Stomach smooth muscle (tissue), 2 donors: ENCODE results near the gene IL18BP.

Experiments used
- H3K27ac ChIP-seq: one replicate; pipeline ENCODE4 v1.7.0; 2013; ENCODE audit warnings: mild to moderate bottlenecking, low read length, inconsistent platforms
- H3K27me3 ChIP-seq, 2 donors: one replicate each; pipeline ENCODE4 v1.7.0; 2013; ENCODE audit warnings: low read length in 2 of 2; ENCODE audit not compliant: insufficient read depth in 2 of 2, control insufficient read depth in 1 of 2
- H3K36me3 ChIP-seq, 2 donors: one replicate each; pipeline ENCODE4 v1.7.0; 2013; ENCODE audit warnings: low read length in 2 of 2; ENCODE audit not compliant: control insufficient read depth in 2 of 2, insufficient read depth in 2 of 2
- H3K4me1 ChIP-seq: one replicate; pipeline ENCODE4 v1.7.0; 2013; ENCODE audit warnings: low read length; ENCODE audit not compliant: control insufficient read depth, insufficient read depth
- H3K4me3 ChIP-seq, 2 donors: one replicate each; pipeline ENCODE4 v1.7.0; 2013; ENCODE audit warnings: low read length in 2 of 2
- H3K9ac ChIP-seq, 2 donors: one replicate each; pipeline ENCODE4 v1.7.0; 2013; ENCODE audit warnings: low read length in 2 of 2, mild to moderate bottlenecking in 1 of 2
- H3K9me3 ChIP-seq, 2 donors: one replicate each; pipeline ENCODE4 v1.7.0; 2013; ENCODE audit warnings: low read length in 2 of 2; ENCODE audit not compliant: control insufficient read depth in 2 of 2
- donor health status: healthy.
- donor health status: Pancreatic carcinoma.

Gene IL18BP

GRCh38 chr11:71996517-71996916, 2.2 kb upstream of the IL18BP start:
- H3K27ac ChIP-seq = no peak overlapping the region
- no peaks in the 10 kb centered on the region for H3K27me3 ChIP-seq
- H3K9ac ChIP-seq = no peak overlapping the region
- H3K9me3 ChIP-seq = no peaks in the 10 kb centered on the region
- H3K4me1 ChIP-seq = peaks cover 23% of the 10 kb centered on the region
- no peak overlapping the region for H3K4me3 ChIP-seq
- peaks cover under 1 to 4% of the 10 kb centered on the region in 2 donors for H3K36me3 ChIP-seq

GRCh38 chr11:71996946-71997345, 1.8 kb upstream of the IL18BP start:
- no peaks in the 10 kb centered on the region for H3K9me3 ChIP-seq
- peaks cover 23% of the 10 kb centered on the region for H3K4me1 ChIP-seq
- H3K27me3 ChIP-seq = no peaks in the 10 kb centered on the region
- peaks cover 3 to 7% of the 10 kb centered on the region in 2 donors for H3K36me3 ChIP-seq
- no peak overlapping the region for H3K9ac ChIP-seq
- H3K27ac ChIP-seq = no peak overlapping the region
- H3K4me3 ChIP-seq = no peak overlapping the region

GRCh38 chr11:71997594-71997993, 1.1 kb upstream of the IL18BP start:
- Histone ChIP-seq H3K4me1 (peaks cover 23% of the 10 kb centered on the region), H3K4me3 (no peak overlapping the region), H3K36me3 (peaks cover 8 to 12% of the 10 kb centered on the region in 2 donors), H3K27me3 (no peaks in the 10 kb centered on the region), H3K9ac (no peak overlapping the region), H3K9me3 (no peaks in the 10 kb centered on the region), H3K27ac (no peak overlapping the region)

GRCh38 chr11:71998061-71998460, 648 bp upstream of the IL18BP start:
- Histone ChIP-seq H3K27ac (no peak overlapping the region), H3K9ac (no peak overlapping the region), H3K9me3 (no peaks in the 10 kb centered on the region), H3K36me3 (peaks cover 12 to 16% of the 10 kb centered on the region in 2 donors), H3K4me3 (no peak overlapping the region), H3K4me1 (peaks cover 23% of the 10 kb centered on the region), H3K27me3 (no peaks in the 10 kb centered on the region)

GRCh38 chr11:71999362-71999761, 653 bp downstream of the IL18BP start:
- peaks cover 25 to 28% of the 10 kb centered on the region in 2 donors for H3K36me3 ChIP-seq
- H3K9ac ChIP-seq = peak overlapping the region; percentile 36 to 47
- no peaks in the 10 kb centered on the region for H3K9me3 ChIP-seq
- H3K27me3 ChIP-seq = no peaks in the 10 kb centered on the region
- peak overlapping the region; percentile 73 for H3K27ac ChIP-seq
- peak overlapping the region; percentile 54 to 58 for H3K4me3 ChIP-seq
- H3K4me1 ChIP-seq = peaks cover 23% of the 10 kb centered on the region

- Histone ChIP-seq H3K4me1 (peaks cover 23% of the 10 kb centered on the region), H3K36me3 (peaks cover 29 to 33% of the 10 kb centered on the region in 2 donors), H3K4me3 (peak overlapping the region; percentile 54 to 58), H3K27me3 (no peaks in the 10 kb centered on the region), H3K9ac (peak overlapping the region; percentile 36 to 47), H3K9me3 (no peaks in the 10 kb centered on the region), H3K27ac (peak overlapping the region; percentile 73)
Measured at GRCh38 chr11:71999798-72000197, 1.1 kb downstream of the IL18BP start.

- Histone ChIP-seq H3K4me1 (peaks cover 28% of the 10 kb centered on the region), H3K36me3 (peaks cover 35 to 38% of the 10 kb centered on the region in 2 donors), H3K27ac (peak overlapping the region; percentile 73), H3K9ac (peak overlapping the region; percentile 36), H3K9me3 (no peaks in the 10 kb centered on the region), H3K27me3 (no peaks in the 10 kb centered on the region), H3K4me3 (peak overlapping the region; percentile 54 to 58)
Measured at GRCh38 chr11:72000202-72000867, 1.6 kb downstream of the IL18BP start.

- H3K9me3 ChIP-seq = no peaks in the 10 kb centered on the region
- peaks cover 44% of the 10 kb centered on the region in 2 donors for H3K36me3 ChIP-seq
- no peaks in the 10 kb centered on the region for H3K27me3 ChIP-seq
- H3K4me1 ChIP-seq = peaks cover 32% of the 10 kb centered on the region
- peak overlapping the region; percentile 73 for H3K27ac ChIP-seq
- no peak overlapping the region for H3K9ac ChIP-seq
- no peak overlapping the region for H3K4me3 ChIP-seq
Measured at GRCh38 chr11:72001285-72001684, 2.6 kb downstream of the IL18BP start.

- H3K27ac ChIP-seq = peak overlapping the region; percentile 6
- H3K9me3 ChIP-seq = no peaks in the 10 kb centered on the region
- peaks cover 51 to 52% of the 10 kb centered on the region in 2 donors for H3K36me3 ChIP-seq
- no peak overlapping the region for H3K4me3 ChIP-seq
- H3K9ac ChIP-seq = no peak overlapping the region
- H3K4me1 ChIP-seq = peaks cover 32% of the 10 kb centered on the region
- no peaks in the 10 kb centered on the region for H3K27me3 ChIP-seq
Measured at GRCh38 chr11:72001834-72002591, 3.3 kb downstream of the IL18BP start.

- Histone ChIP-seq H3K4me3 (no peak overlapping the region), H3K9me3 (no peaks in the 10 kb centered on the region), H3K27me3 (no peaks in the 10 kb centered on the region), H3K9ac (no peak overlapping the region), H3K27ac (peak overlapping the region; percentile 11), H3K36me3 (peaks cover 61 to 63% of the 10 kb centered on the region in 2 donors), H3K4me1 (peaks cover 32% of the 10 kb centered on the region)
Measured at GRCh38 chr11:72002841-72003775, 4.4 kb downstream of the IL18BP start.
